Esophagus squamous epithelium (tissue), 5 donors: Measurements from ENCODE around the gene SNX10. TPM values are rescaled to one million over a fixed set of nuclear protein-coding genes. Genes with fewer than 3 reads are reported as not detected.
A peak's percentile ranks its signal among the peaks of the same experiment; 100 is the strongest.
"Not testable (repeated sequence)": the region's sequence is repeated elsewhere in the genome, so short reads cannot be mapped to it uniquely, and the experiment has no call there.

Experiments
- DNase-seq: peaks from one replicate; lab custom pipeline; 2025; lab: John Stamatoyannopoulos, UW
- H3K27ac ChIP-seq, 4 donors: fragments of 200-600 bp; sonication (generic); one replicate each; pipeline ENCODE4 v1.5.1; 2016 to 2019; ENCODE audit warnings: mild to moderate bottlenecking in 1 of 4
- H3K27me3 ChIP-seq, 4 donors: fragments of 200-600 bp; sonication (generic); 1 replicate in 3 of 4; 2 replicates in 1 of 4; pipeline versions ENCODE4 v1.5.1 to v1.6.0; 2017 to 2021; ENCODE audit warnings: antibody characterized with exemption in 1 of 4
- H3K36me3 ChIP-seq, 3 donors: fragments of 200-600 bp; sonication (generic); one replicate each; pipeline ENCODE4 v1.5.1; 2016 to 2019
- H3K4me1 ChIP-seq, 3 donors: fragments of 200-600 bp; sonication (generic); one replicate each; pipeline ENCODE4 v1.5.1; 2017 to 2019
- H3K4me3 ChIP-seq, 4 donors: fragments of 200-600 bp; sonication (generic); 1 replicate in 3 of 4; 2 replicates in 1 of 4; pipeline ENCODE4 v1.5.1; 2016 to 2019; ENCODE audit warnings: mild to moderate bottlenecking in 2 of 4, moderate library complexity in 1 of 4
- H3K9me3 ChIP-seq, 3 donors: fragments of 200-600 bp; sonication (generic); one replicate each; pipeline ENCODE4 v1.5.1; 2016 to 2019
- CTCF ChIP-seq, 6 experiments: fragments of 450-650 bp in 4 of 6; fragments of 200-600 bp in 2 of 6; sonication (generic) in 2 of 6; IDR thresholded peaks; one replicate each; pipeline ENCODE4 v1.5.1; 2016 to 2019; ENCODE audit warnings: antibody characterized with exemption in 6 of 6, mild to moderate bottlenecking in 4 of 6, moderate library complexity in 4 of 6
- POLR2A ChIP-seq, 4 donors: fragments of 450-650 bp; IDR thresholded peaks; one replicate each; pipeline ENCODE4 v1.6.1; 2017; ENCODE audit warnings: antibody characterized with exemption in 4 of 4, mild to moderate bottlenecking in 4 of 4, moderate library complexity in 3 of 4
- WGBS, 2 donors: methylation state at CpG; one replicate each; pipeline ENCODE4 v1.1.5; 2018; 5-methylcytosine and 5-hydroxymethylcytosine counted together
- intact Hi-C: fragments of 100-400 bp; cut with DNase I; formaldehyde crosslinking; loops from one replicate; pipeline ENCODE4 v1.15.0; 2022
- total RNA-seq, 4 donors: library from RNA; depleted of rRNA; stranded (reverse); fragments of >200 nt; gene quantifications; one replicate each; pipeline ENCODE4 v1.1.0, GENCODE V29; 2016
- donor health status: DM: yes; HTN: yes; CAD: no.

Gene SNX10
- total RNA-seq, 4 donors from 2014 or later, result 2.7 to 7.4 (median 3.6) TPM; not detected in 1

GRCh38 chr7:26280097-26280496 lies 11.6 kb upstream of the SNX10 start:
- Histone ChIP-seq H3K27ac (no peak overlapping the region), H3K27me3 (no peaks in the 10 kb centered on the region), H3K36me3 (no peaks in the 10 kb centered on the region), H3K4me1 (no peaks in the 10 kb centered on the region), H3K9me3 (no peaks in the 10 kb centered on the region), H3K4me3 (no peak overlapping the region)
- TF ChIP-seq POLR2A (IDR thresholded peaks at IDR 0.05) (no peak), CTCF (IDR thresholded peaks at IDR 0.05) (no peak)
- intact Hi-C loops, result no loop called here
- DNase-seq, result no peak

GRCh38 chr7:26280723-26281122 lies 10.9 kb upstream of the SNX10 start:
- H3K36me3 ChIP-seq, result no peaks in the 10 kb centered on the region
- no peak overlapping the region for H3K4me3 ChIP-seq
- H3K4me1 ChIP-seq, result no peaks in the 10 kb centered on the region
- WGBS, 2 donors, result 73 to 80% methylated on average over 4 of the region's 4 CpGs
- H3K27me3 ChIP-seq, result no peaks in the 10 kb centered on the region
- no peak for TF ChIP-seq POLR2A (IDR thresholded peaks at IDR 0.05)
- no peak for TF ChIP-seq CTCF (IDR thresholded peaks at IDR 0.05)
- DNase-seq, result no peak
- no peak overlapping the region for H3K27ac ChIP-seq
- intact Hi-C loops, result no loop called here
- H3K9me3 ChIP-seq, result no peaks in the 10 kb centered on the region

- no peak for DNase-seq
- H3K9me3 ChIP-seq, result no peaks in the 10 kb centered on the region
Measured at GRCh38 chr7:26284477-26284876, 7.2 kb upstream of the SNX10 start.

GRCh38 chr7:26284995-26285632 lies 6.5 kb upstream of the SNX10 start:
- no peak for DNase-seq
- H3K9me3 ChIP-seq, result no peaks in the 10 kb centered on the region
- H3K36me3 ChIP-seq, result no peaks in the 10 kb centered on the region
- peaks cover 0 to 8% (median 0%) of the 10 kb centered on the region in 4 donors for H3K27me3 ChIP-seq
- no peak overlapping the region for H3K27ac ChIP-seq
- TF ChIP-seq CTCF (IDR thresholded peaks at IDR 0.05) (peak in 2 of 6 experiments; percentile 38 to 64), POLR2A (IDR thresholded peaks at IDR 0.05) (no peak)
- WGBS, 2 donors, result 52 to 57% methylated on average over 5 of the region's 5 CpGs
- no peak overlapping the region for H3K4me3 ChIP-seq
- intact Hi-C loops, result no loop called here
- H3K4me1 ChIP-seq, result no peaks in the 10 kb centered on the region

More at GRCh38 chr7:26284477-26284876, 7.2 kb upstream of the SNX10 start:
- no peak for TF ChIP-seq POLR2A (IDR thresholded peaks at IDR 0.05)
- no peak for TF ChIP-seq CTCF (IDR thresholded peaks at IDR 0.05)
- intact Hi-C loops, result no loop called here
- H3K4me1 ChIP-seq, result no peaks in the 10 kb centered on the region
- H3K4me3 ChIP-seq, result no peak overlapping the region
- no peaks in the 10 kb centered on the region for H3K36me3 ChIP-seq
- no peak overlapping the region for H3K27ac ChIP-seq
- peaks cover 0 to 8% (median 0%) of the 10 kb centered on the region in 4 donors for H3K27me3 ChIP-seq
- 79 to 84% methylated on average over 3 of the region's 3 CpGs for WGBS, 2 donors

GRCh38 chr7:26286157-26286556 lies 5.5 kb upstream of the SNX10 start:
- H3K4me1 ChIP-seq, result no peaks in the 10 kb centered on the region
- peaks cover 0 to 9% (median 0%) of the 10 kb centered on the region in 4 donors for H3K27me3 ChIP-seq
- intact Hi-C loops, result no loop called here
- no peaks in the 10 kb centered on the region for H3K36me3 ChIP-seq
- TF ChIP-seq CTCF (IDR thresholded peaks at IDR 0.05) (no peak), POLR2A (IDR thresholded peaks at IDR 0.05) (no peak)
- no peak overlapping the region for H3K4me3 ChIP-seq
- H3K27ac ChIP-seq, result no peak overlapping the region
- 79 to 86% methylated on average over 2 of the region's 2 CpGs for WGBS, 2 donors
- no peak for DNase-seq
- no peaks in the 10 kb centered on the region for H3K9me3 ChIP-seq

GRCh38 chr7:26288126-26288525 lies 3.5 kb upstream of the SNX10 start:
- H3K4me3 ChIP-seq, intact Hi-C loops, DNase-seq, H3K9me3 ChIP-seq, H3K36me3 ChIP-seq, H3K27ac ChIP-seq: not testable (repeated sequence)
- WGBS, 2 donors, result 66 to 94% methylated on average over 1 to 5 of the region's 5 CpGs
- Histone ChIP-seq H3K27me3 (peaks cover 0 to 28% (median 0%) of the 10 kb centered on the region in 4 donors), H3K4me1 (peaks cover 0 to 19% (median 3%) of the 10 kb centered on the region in 3 donors)
